H1 (cell line): ENCODE measurements around the gene TRAF3IP1. TPM values are rescaled to one million over a fixed set of nuclear protein-coding genes. Genes with fewer than 3 reads are reported as not detected.

Source experiments
- CTCF ChIA-PET: fragments of 300-600 bp; sonication (Branson Sonifier 250); formaldehyde crosslinking; loops from one replicate; lab custom pipeline; 2021; ENCODE audit not compliant: partially characterized antibody; lab: Charles Lee
- POLR2A ChIA-PET: fragments of 300-600 bp; sonication (Branson Sonifier 250); formaldehyde crosslinking; loops from one replicate; lab custom pipeline; 2021; ENCODE audit warnings: inconsistent platforms; ENCODE audit not compliant: partially characterized antibody; lab: Charles Lee
- DNase-seq, 2 experiments: peaks; one replicate each; pipeline versions ENCODE4 v3.0.0 to v3.0.0-alpha.2; 2010 to 2022; ENCODE audit warnings: low spot score in 2 of 2, low read depth in 1 of 2, mixed read lengths in 1 of 2
- FAIRE-seq: peaks from 2 replicates; lab custom pipeline; 2011; peaks lifted over from hg19 to GRCh38; lab: Jason Lieb, UNC
- H2AFZ ChIP-seq: 2 replicates; pipeline ENCODE4 v1.8.1; 2012; ENCODE audit warnings: low read length, inconsistent platforms
- H2AK5ac ChIP-seq: 2 replicates; pipeline ENCODE4 v1.6.1; 2013; ENCODE audit warnings: low read depth, low read length
- H2BK120ac ChIP-seq: replicated peaks from 2 replicates; pipeline ENCODE3; 2013; ENCODE audit warnings: low read depth, low read length, inconsistent platforms
- H2BK12ac ChIP-seq: 2 replicates; pipeline ENCODE4 v1.6.1; 2013; ENCODE audit warnings: low read depth, low read length
- H2BK15ac ChIP-seq: 2 replicates; pipeline ENCODE4 v1.6.1; 2013; ENCODE audit warnings: low read length
- H2BK20ac ChIP-seq: 2 replicates; pipeline ENCODE4 v1.6.1; 2013; ENCODE audit warnings: low read length
- H2BK5ac ChIP-seq: 2 replicates; pipeline ENCODE4 v1.6.1; 2013; ENCODE audit warnings: low read depth, low read length
- H3K14ac ChIP-seq: 2 replicates; pipeline ENCODE4 v1.6.1; 2013; ENCODE audit warnings: inconsistent platforms; ENCODE audit not compliant: insufficient read length
- H3K18ac ChIP-seq: 2 replicates; pipeline ENCODE4 v1.6.1; 2013; ENCODE audit warnings: low read length; ENCODE audit errors: extremely low read depth
- H3K23ac ChIP-seq: 2 replicates; pipeline ENCODE4 v1.6.1; 2013; ENCODE audit warnings: inconsistent platforms; ENCODE audit not compliant: insufficient read length
- H3K23me2 ChIP-seq: 2 replicates; pipeline ENCODE4 v1.6.1; 2013; ENCODE audit warnings: low read depth, low read length
- H3K27ac ChIP-seq: 2 replicates; pipeline ENCODE4 v1.6.1; 2011; ENCODE audit warnings: low read depth, low read length, inconsistent platforms
- H3K27me3 ChIP-seq, 4 experiments: replicated peaks in 1 of 4; 1 replicate in 1 of 4; 2 replicates in 3 of 4; pipeline versions ENCODE4 v1.6.1 to v1.8.1; 2011 to 2013; ENCODE audit warnings: low read length in 3 of 4, mild to moderate bottlenecking in 3 of 4, inconsistent platforms in 2 of 4, mixed read lengths in 2 of 4, moderate library complexity in 1 of 4; ENCODE audit not compliant: control insufficient read depth in 3 of 4, insufficient read depth in 3 of 4; ENCODE audit errors: extremely low read depth in 1 of 4
- H3K36me3 ChIP-seq, 4 experiments: 2 replicates each; pipeline versions ENCODE4 v1.6.1 to v1.8.1; 2011 to 2013; ENCODE audit warnings: mild to moderate bottlenecking in 4 of 4, low read length in 3 of 4, moderate library complexity in 2 of 4, control low read depth in 1 of 4, inconsistent platforms in 1 of 4; ENCODE audit not compliant: insufficient read depth in 4 of 4, control insufficient read depth in 2 of 4
- H3K4ac ChIP-seq: replicated peaks from 2 replicates; pipeline ENCODE3; 2013; ENCODE audit warnings: low read length, low read depth, mixed read lengths, inconsistent platforms; ENCODE audit not compliant: insufficient read length
- H3K4me1 ChIP-seq, 4 experiments: replicated peaks in 1 of 4; 1 replicate in 1 of 4; 2 replicates in 3 of 4; pipeline versions ENCODE4 v1.6.1 to v1.8.1; 2011 to 2013; ENCODE audit warnings: low read length in 3 of 4, inconsistent platforms in 2 of 4, mixed read lengths in 1 of 4; ENCODE audit not compliant: insufficient read depth in 4 of 4, control insufficient read depth in 3 of 4
- H3K4me2 ChIP-seq, 2 experiments: 2 replicates each; pipeline versions ENCODE4 v1.6.1 to v1.8.1; 2011 to 2013; ENCODE audit warnings: low read depth in 2 of 2, low read length in 2 of 2, control low read depth in 1 of 2, inconsistent platforms in 1 of 2, mild to moderate bottlenecking in 1 of 2; ENCODE audit not compliant: insufficient read depth in 1 of 2
- H3K4me3 ChIP-seq, 4 experiments: fragments of 200-600, 300-600 bp in 1 of 4; sonication (generic), shearing (Covaris generic), sonication (Bioruptor Twin) in 1 of 4; 2 replicates each; pipeline versions ENCODE4 v1.5.1 to v1.8.1; 2011 to 2016; ENCODE audit warnings: low read length in 4 of 4, low read depth in 3 of 4, control low read depth in 2 of 4, inconsistent platforms in 2 of 4, mild to moderate bottlenecking in 2 of 4, mixed read lengths in 1 of 4, moderate library complexity in 1 of 4; ENCODE audit not compliant: insufficient read depth in 2 of 4; ENCODE audit errors: extremely low read depth in 1 of 4
- H3K56ac ChIP-seq: replicated peaks from 2 replicates; pipeline ENCODE3; 2013; ENCODE audit warnings: low read depth, mild to moderate bottlenecking, mixed read lengths, low read length, inconsistent platforms; ENCODE audit not compliant: insufficient read length
- H3K79me1 ChIP-seq: 2 replicates; pipeline ENCODE4 v1.6.1; 2013; ENCODE audit warnings: low read depth, low read length, control low read depth
- H3K79me2 ChIP-seq, 2 experiments: 2 replicates each; pipeline versions ENCODE4 v1.6.1 to v1.8.1; 2012 to 2013; ENCODE audit warnings: low read length in 2 of 2, mild to moderate bottlenecking in 2 of 2, inconsistent platforms in 1 of 2; ENCODE audit not compliant: insufficient read depth in 2 of 2, control insufficient read depth in 1 of 2
- H3K9ac ChIP-seq, 4 experiments: replicated peaks in 1 of 4; 1 replicate in 1 of 4; 2 replicates in 3 of 4; pipeline versions ENCODE4 v1.6.1 to v1.8.1; 2011 to 2013; ENCODE audit warnings: low read depth in 3 of 4, low read length in 3 of 4, control low read depth in 2 of 4, mild to moderate bottlenecking in 2 of 4, moderate library complexity in 2 of 4, inconsistent platforms in 1 of 4; ENCODE audit errors: extremely low read depth in 1 of 4
- H3K9me3 ChIP-seq, 2 experiments: 2 replicates each; pipeline versions ENCODE4 v1.6.1 to v1.8.1; 2012 to 2013; ENCODE audit warnings: mild to moderate bottlenecking in 2 of 2, moderate library complexity in 2 of 2, control low read depth in 1 of 2, inconsistent platforms in 1 of 2, low read depth in 1 of 2, low read length in 1 of 2, mixed read lengths in 1 of 2; ENCODE audit not compliant: insufficient read depth in 2 of 2
- H4K20me1 ChIP-seq, 2 experiments: replicated peaks in 1 of 2; 2 replicates each; pipeline versions ENCODE3 to v1.8.1; 2011 to 2013; ENCODE audit warnings: inconsistent platforms in 2 of 2, low read length in 2 of 2, mild to moderate bottlenecking in 1 of 2; ENCODE audit not compliant: insufficient read depth in 2 of 2, control insufficient read depth in 1 of 2
- H4K5ac ChIP-seq: 2 replicates; pipeline ENCODE4 v1.6.1; 2013; ENCODE audit warnings: low read length, low read depth, mixed read lengths, inconsistent platforms; ENCODE audit not compliant: insufficient read length
- H4K8ac ChIP-seq: 2 replicates; pipeline ENCODE4 v1.8.0; 2013; ENCODE audit warnings: mild to moderate bottlenecking, moderate library complexity, low read length, inconsistent platforms; ENCODE audit not compliant: insufficient read depth; ENCODE audit errors: extremely low read depth
- H4K91ac ChIP-seq: replicated peaks from 2 replicates; pipeline ENCODE3; 2013; ENCODE audit warnings: low read length, mixed read lengths, inconsistent platforms; ENCODE audit not compliant: insufficient read length
- ATF2 ChIP-seq: IDR thresholded peaks from 2 replicates; pipeline ENCODE4 v1.6.1; 2012; ENCODE audit warnings: low read length, inconsistent platforms
- CTBP2 ChIP-seq: IDR thresholded peaks from 2 replicates; pipeline ENCODE4 v1.7.0; 2011; ENCODE audit warnings: borderline replicate concordance, mild to moderate bottlenecking, moderate library complexity, mixed read lengths, low read length; ENCODE audit not compliant: insufficient read depth, insufficient read length
- CTCF ChIP-seq, 3 experiments: IDR thresholded peaks; 1 replicate in 2 of 3; 2 replicates in 1 of 3; pipeline versions ENCODE4 v1.5.1 to v1.6.1; 2011; ENCODE audit warnings: low read length in 3 of 3, mild to moderate bottlenecking in 3 of 3, inconsistent platforms in 2 of 3, low read depth in 1 of 3, moderate library complexity in 1 of 3; ENCODE audit not compliant: insufficient read depth in 1 of 3; ENCODE audit errors: control extremely low read depth in 1 of 3
- E2F6 ChIP-seq: IDR thresholded peaks from 2 replicates; pipeline ENCODE4 v1.6.1; 2012; ENCODE audit warnings: inconsistent platforms
- KDM1A ChIP-seq: fragments of 200-600, 300-600 bp; sonication (generic); IDR thresholded peaks from 2 replicates; pipeline ENCODE4 v1.7.1; 2016; ENCODE audit warnings: mild to moderate bottlenecking, low read length, borderline replicate concordance
- TAF1 ChIP-seq: IDR thresholded peaks from 2 replicates; pipeline ENCODE4 v1.6.1; 2011; ENCODE audit warnings: mild to moderate bottlenecking, low read depth, low read length
- WGBS, 2 experiments: shearing (Covaris generic) in 1 of 2; methylation state at CpG; one replicate each; pipeline versions ENCODE4 v1.1.6 to v1.1.7; 2013 to 2015; ENCODE audit warnings: low lambda C conversion rate in 2 of 2, mixed read lengths in 2 of 2, inconsistent platforms in 1 of 2, low coverage in 1 of 2, missing lambda C conversion rate in 1 of 2; ENCODE audit not compliant: insufficient replicate concordance in 2 of 2, insufficient coverage in 1 of 2, insufficient read length in 1 of 2; ENCODE audit errors: extremely low coverage in 1 of 2, missing lambda C conversion rate in 1 of 2; 5-methylcytosine and 5-hydroxymethylcytosine counted together
- polyA plus RNA-seq, 7 experiments: library from polyadenylated mRNA; depleted of rRNA in 3 of 7; stranded (reverse) in 5 of 7; unstranded in 2 of 7; fragments of >200 nt in 5 of 7; fragments of 200-250 nt in 2 of 7; gene quantifications; 1 replicate in 5 of 7; 2 replicates in 1 of 7; 4 replicates in 1 of 7; pipeline versions ENCODE4 v1.2.1 to v1.2.3, GENCODE V29; 2011 to 2013; ENCODE audit warnings: missing spikeins in 2 of 7, mixed read lengths in 2 of 7
- total RNA-seq: library from RNA; stranded (reverse); fragmentation: NEBNext Ultra II Directional; extraction: Animal tissue kit (Norgen Biotek cat#: 25700); gene quantifications from 2 replicates; pipeline ENCODE4 v1.2.1, GENCODE V29; 2021

Gene TRAF3IP1
- total and polyA plus RNA-seq, 2 of the 8 experiments (the other 6 are each of a cell fraction or from before 2014, with no cell fraction given): 2.3 to 17.5 TPM

- no peak overlapping the region; the same call in 1 of the 2 replicates for H4K8ac ChIP-seq
- no peak overlapping the region for H3K4ac ChIP-seq
- H4K20me1 ChIP-seq: no peaks in the 10 kb centered on the region
- no peak overlapping the region for H2AK5ac ChIP-seq
- H3K9ac ChIP-seq: no peak overlapping the region
- no peak overlapping the region for H2AFZ ChIP-seq
- H3K23ac ChIP-seq: no peak overlapping the region
- CTCF ChIA-PET: interaction anchor here (0.9 to 2.9 kb wide), 3 partner anchors 13 to 37 kb away, joined by 3 to 11 read pairs (median 3); no protein-coding TSS in a partner anchor
- no peaks in the 10 kb centered on the region for H3K9me3 ChIP-seq
- H4K5ac ChIP-seq: no peak overlapping the region
- H3K4me1 ChIP-seq: peaks cover 0 to 11% (median 4%) of the 10 kb centered on the region in 4 experiments; a peak in 5 of 7 replicates
- no peak for TF ChIP-seq CTBP2
- no peak for TF ChIP-seq CTCF (IDR thresholded peaks at IDR 0.05; ENCODE audit: control extremely low read depth in 1 of 3, insufficient read depth in 1 of 3, low read depth in 1 of 3, low read length in 3 of 3)
- TF ChIP-seq KDM1A: no peak
- TF ChIP-seq ATF2: no peak
- no peak for TF ChIP-seq TAF1
- TF ChIP-seq E2F6: no peak
- H3K23me2 ChIP-seq: no peaks in the 10 kb centered on the region
- H3K36me3 ChIP-seq: no peaks in the 10 kb centered on the region
- H3K27ac ChIP-seq: no peak overlapping the region
- no peak overlapping the region for H3K4me3 ChIP-seq
- no peak for DNase-seq
- no peak overlapping the region for H4K91ac ChIP-seq
- POLR2A ChIA-PET: interaction anchor here (1.2 kb wide), 1 partner anchor 15 kb away, joined by 4 read pairs; no protein-coding TSS in a partner anchor
- FAIRE-seq: no peak
- no peaks in the 10 kb centered on the region for H3K27me3 ChIP-seq
- WGBS, 2 experiments: 87% methylated on average over 19 of the region's 19 CpGs; no CpG with 5 or more reads in 1 of the 2 experiments
- no peak overlapping the region for H2BK12ac ChIP-seq
- no peak overlapping the region for H2BK20ac ChIP-seq
- H3K79me2 ChIP-seq: no peaks in the 10 kb centered on the region
- H3K4me2 ChIP-seq: no peak overlapping the region
- H2BK15ac ChIP-seq: no peak overlapping the region
- no peak overlapping the region for H3K14ac ChIP-seq
- no peak overlapping the region for H3K18ac ChIP-seq
- H3K79me1 ChIP-seq: peaks cover 4% of the 10 kb centered on the region; the same call in 1 of the 2 replicates
- H2BK5ac ChIP-seq: no peak overlapping the region
- H3K56ac ChIP-seq: no peak overlapping the region
- no peak overlapping the region for H2BK120ac ChIP-seq
Measured at GRCh38 chr2:238404406-238405216, 84.3 kb downstream of the TRAF3IP1 start.
